Ishikawa (cell line): ENCODE data around the gene MAP3K8.

Experiments
- CEBPB ChIP-seq: IDR thresholded peaks from 2 replicates; pipeline ENCODE4 v1.6.1; 2012
- CREB1 ChIP-seq: IDR thresholded peaks from 2 replicates; pipeline ENCODE4 v1.6.1; 2012; ENCODE audit warnings: low read depth
- EP300 ChIP-seq: IDR thresholded peaks from 2 replicates; pipeline ENCODE4 v1.6.1; 2012; ENCODE audit warnings: borderline replicate concordance
- MAX ChIP-seq: IDR thresholded peaks from 2 replicates; pipeline ENCODE4 v1.6.1; 2012
- NFIC ChIP-seq: IDR thresholded peaks from 2 replicates; pipeline ENCODE4 v1.6.1; 2012
- REST ChIP-seq: IDR thresholded peaks from 2 replicates; pipeline ENCODE4 v1.6.1; 2012; ENCODE audit warnings: low read depth, mild to moderate bottlenecking
- TAF1 ChIP-seq: IDR thresholded peaks from 2 replicates; pipeline ENCODE4 v1.6.1; 2012; ENCODE audit warnings: low read depth, mild to moderate bottlenecking
- TEAD4 ChIP-seq: IDR thresholded peaks from 2 replicates; pipeline ENCODE4 v1.6.1; 2012
- YY1 ChIP-seq: IDR thresholded peaks from 2 replicates; pipeline ENCODE4 v1.6.1; 2012; ENCODE audit warnings: low read depth

GRCh38 chr10:30438021-30438850 lies 4.3 kb downstream of the MAP3K8 start:
- no peak for TF ChIP-seq CREB1
- TF ChIP-seq CEBPB: no peak
- no peak for TF ChIP-seq TAF1
- no peak for TF ChIP-seq REST
- TF ChIP-seq MAX: no peak
- TF ChIP-seq NFIC: no peak
- no peak for TF ChIP-seq EP300
- no peak for TF ChIP-seq TEAD4
- TF ChIP-seq YY1: no peak
